ENCODE measurements around the gene ITGA11. TPM values are rescaled to one million over a fixed set of nuclear protein-coding genes. Genes with fewer than 3 reads are reported as not detected.

Gene ITGA11
- total RNA-seq, 1 donor from 2014 or later = 22.8 TPM

GRCh38 chr15:68272721-68273271 lies 159.2 kb downstream of the ITGA11 start:
- no peak for DNase-seq (ENCODE audit: low spot score)

- DNase-seq (ENCODE audit: low spot score) = peak; percentile 82
Observed at GRCh38 chr15:68271854-68272471, 160.0 kb downstream of the ITGA11 start.

GRCh38 chr15:68268405-68268804 lies 163.6 kb downstream of the ITGA11 start:
- DNase-seq (ENCODE audit: low spot score) = no peak

- DNase-seq (ENCODE audit: low spot score) = no peak
Observed at GRCh38 chr15:68265674-68266073, 166.3 kb downstream of the ITGA11 start.

GRCh38 chr15:68265081-68265480 lies 166.9 kb downstream of the ITGA11 start:
- DNase-seq (ENCODE audit: low spot score) = no peak

GRCh38 chr15:68264282-68264681 lies 167.7 kb downstream of the ITGA11 start:
- DNase-seq (ENCODE audit: low spot score) = no peak

GRCh38 chr15:68262514-68263356 lies 169.2 kb downstream of the ITGA11 start:
- DNase-seq (ENCODE audit: low spot score) = no peak

GRCh38 chr15:68261980-68262379 lies 170.0 kb downstream of the ITGA11 start:
- no peak for DNase-seq (ENCODE audit: low spot score)

GRCh38 chr15:68261241-68261640 lies 170.7 kb downstream of the ITGA11 start:
- DNase-seq (ENCODE audit: low spot score) = no peak

GRCh38 chr15:68259883-68260282 lies 172.1 kb downstream of the ITGA11 start:
- no peak for DNase-seq (ENCODE audit: low spot score)

GRCh38 chr15:68258692-68259091 lies 173.3 kb downstream of the ITGA11 start:
- no peak for DNase-seq (ENCODE audit: low spot score)

- DNase-seq (ENCODE audit: low spot score) = peak; percentile 94
Observed at GRCh38 chr15:68256675-68257450, 175.1 kb downstream of the ITGA11 start.

GRCh38 chr15:68252925-68253534 lies 178.9 kb downstream of the ITGA11 start:
- no peak for DNase-seq (ENCODE audit: low spot score)

GRCh38 chr15:68249058-68249713 lies 182.8 kb downstream of the ITGA11 start:
- no peak for DNase-seq (ENCODE audit: low spot score)

Other genes with a start within 250 kb of the ITGA11 start
- gene CALML4, start 226.8 kb downstream of the ITGA11 start, total RNA-seq = 6.3 TPM
- 45.3 TPM for gene CLN6, start 202.4 kb downstream of the ITGA11 start, total RNA-seq
- 91.5 TPM for gene FEM1B, start 154.4 kb downstream of the ITGA11 start, total RNA-seq
- gene CORO2B, start 146.8 kb upstream of the ITGA11 start, total RNA-seq = 5.4 TPM